HepG2 (cell line): Measurements from ENCODE around the gene FAM124A. TPM values are rescaled to one million over a fixed set of nuclear protein-coding genes. Genes with fewer than 3 reads are reported as not detected.
A peak's percentile ranks its signal among the peaks of the same experiment; 100 is the strongest.

Experiments used
- ATAC-seq: fragments of 200-7000 bp; cut with Tn5 transposase; 3 replicates; pipeline ENCODE4 v1.9.1; 2020; ENCODE audit warnings: mild to moderate bottlenecking, moderate library complexity
- BruUV-seq: library from RNA; stranded (reverse); fragments of 400-500 nt; replicated peaks from 2 replicates; lab custom pipeline; 2021; lab: Mats Ljungman, UMichigan
- CTCF ChIA-PET: fragments of 300-600 bp; formaldehyde crosslinking; extraction: SDS; loops from one replicate; lab custom pipeline; 2021; ENCODE audit warnings: low total read pairs, inconsistent platforms, low intra/inter-chr PET ratio; lab: Yijun Ruan, JAX
- POLR2A ChIA-PET: fragments of 350-600 bp; sonication (Branson Sonifier 250); formaldehyde crosslinking; loops from one replicate; lab custom pipeline; 2020; ENCODE audit warnings: antibody characterized with exemption, inconsistent platforms; lab: Yijun Ruan, JAX
- DNase-seq: peaks from one replicate; pipeline ENCODE4 v3.0.0-alpha.2; 2015; ENCODE audit warnings: low spot score
- FAIRE-seq: peaks from 3 replicates; lab custom pipeline; 2011; peaks lifted over from hg19 to GRCh38; lab: Jason Lieb, UNC
- H2AFZ ChIP-seq: one replicate; pipeline ENCODE4 v1.6.1; 2011; ENCODE audit warnings: low read length, inconsistent platforms
- H3K27ac ChIP-seq: fragments of 300-600 bp; 3 replicates; pipeline ENCODE4 v1.8.0; 2011; ENCODE audit warnings: mixed run types, mild to moderate bottlenecking, mixed read lengths, low read length, inconsistent platforms; ENCODE audit not compliant: insufficient read depth; ENCODE audit errors: extremely low read length
- H3K27me3 ChIP-seq, 2 experiments: fragments of 200-600 bp in 1 of 2; 2 replicates in 1 of 2; 3 replicates in 1 of 2; pipeline versions ENCODE4 v1.6.0 to v1.8.0; 2011; ENCODE audit warnings: low read length in 2 of 2, mild to moderate bottlenecking in 2 of 2, moderate library complexity in 2 of 2, inconsistent platforms in 1 of 2; ENCODE audit not compliant: insufficient read depth in 2 of 2, control insufficient read depth in 1 of 2
- H3K36me3 ChIP-seq, 2 experiments: fragments of 200-600 bp in 1 of 2; replicated peaks in 1 of 2; 2 replicates in 1 of 2; 3 replicates in 1 of 2; pipeline versions ENCODE4 v1.5.1 to v1.8.0; 2011; ENCODE audit warnings: low read length in 2 of 2, inconsistent platforms in 1 of 2; ENCODE audit not compliant: insufficient read depth in 2 of 2, control insufficient read depth in 1 of 2
- H3K4me1 ChIP-seq: 2 replicates; pipeline ENCODE4 v1.5.1; 2012; ENCODE audit warnings: low read length, inconsistent platforms; ENCODE audit not compliant: insufficient read depth
- H3K4me2 ChIP-seq: 2 replicates; pipeline ENCODE4 v1.6.0; 2011; ENCODE audit warnings: low read depth, low read length, inconsistent platforms
- H3K4me3 ChIP-seq, 3 experiments: fragments of 200-600 bp in 1 of 3; sonication (generic), shearing (Covaris generic) in 1 of 3; replicated peaks in 1 of 3; 2 replicates each; pipeline ENCODE4 v1.5.1; 2011 to 2016; ENCODE audit warnings: low read length in 3 of 3, inconsistent platforms in 2 of 3, low read depth in 2 of 3, mild to moderate bottlenecking in 2 of 3, control low read depth in 1 of 3, mixed read lengths in 1 of 3; ENCODE audit not compliant: insufficient read depth in 1 of 3
- H3K79me2 ChIP-seq: one replicate; pipeline ENCODE4 v1.6.1; 2011; ENCODE audit warnings: low read length, inconsistent platforms; ENCODE audit not compliant: insufficient read depth
- H3K9ac ChIP-seq: 2 replicates; pipeline ENCODE4 v1.6.0; 2011; ENCODE audit warnings: mild to moderate bottlenecking, low read depth, low read length, inconsistent platforms; ENCODE audit not compliant: insufficient read depth
- H3K9me3 ChIP-seq: 2 replicates; pipeline ENCODE4 v1.5.1; 2012; ENCODE audit warnings: mild to moderate bottlenecking, low read length
- H4K20me1 ChIP-seq: 2 replicates; pipeline ENCODE4 v1.6.0; 2011; ENCODE audit warnings: inconsistent platforms, mild to moderate bottlenecking, low read length, moderate library complexity; ENCODE audit not compliant: insufficient read depth
- ADNP ChIP-seq: sonication (generic); formaldehyde crosslinking; IDR thresholded peaks from 2 replicates; pipeline ENCODE4 v1.4.0; 2020; ENCODE audit warnings: missing genetic modification reagents
- ARHGAP35 ChIP-seq: sonication (generic); formaldehyde crosslinking; IDR thresholded peaks from 2 replicates; pipeline ENCODE4 v1.9.0; 2022; ENCODE audit warnings: mild to moderate bottlenecking, inconsistent platforms, moderate library complexity, missing genetic modification reagents, borderline replicate concordance
- ETV5 ChIP-seq: IDR thresholded peaks from 2 replicates; pipeline ENCODE4 v1.6.1; 2018; ENCODE audit warnings: missing biosample characterization, missing genetic modification reagents, inconsistent platforms, borderline replicate concordance
- FOXC1 ChIP-seq: sonication (generic); formaldehyde crosslinking; IDR thresholded peaks from 2 replicates; pipeline ENCODE4 v1.8.0; 2022; ENCODE audit warnings: mild to moderate bottlenecking, missing genetic modification reagents, borderline replicate concordance
- HNRNPL ChIP-seq: fragments of 200-400 bp; formaldehyde crosslinking; IDR thresholded peaks from 2 replicates; pipeline ENCODE4 v1.6.1; 2017; ENCODE audit warnings: mild to moderate bottlenecking, low read depth, low read length
- MTF1 ChIP-seq: sonication (generic); formaldehyde crosslinking; IDR thresholded peaks from 2 replicates; pipeline ENCODE4 v1.5.0; 2020; ENCODE audit warnings: missing genetic modification reagents
- TBP ChIP-seq: sonication (generic); formaldehyde crosslinking; IDR thresholded peaks from 2 replicates; pipeline ENCODE4 v1.5.0; 2020; ENCODE audit warnings: missing genetic modification reagents
- ZBTB8A ChIP-seq: sonication (generic); formaldehyde crosslinking; IDR thresholded peaks from 2 replicates; pipeline ENCODE4 v1.4.0; 2020; ENCODE audit warnings: mild to moderate bottlenecking, low read depth, missing genetic modification reagents, borderline replicate concordance
- ZNF160 ChIP-seq: sonication (generic); formaldehyde crosslinking; IDR thresholded peaks from 2 replicates; pipeline ENCODE4 v1.8.0; 2022; ENCODE audit warnings: mild to moderate bottlenecking, inconsistent platforms, missing genetic modification reagents
- ZNF773 ChIP-seq: sonication (generic); formaldehyde crosslinking; IDR thresholded peaks from 2 replicates; pipeline ENCODE4 v1.4.0; 2020; ENCODE audit warnings: missing genetic modification reagents, borderline replicate concordance
- ZNF792 ChIP-seq: IDR thresholded peaks from 2 replicates; pipeline ENCODE4 v1.6.1; 2016
- WGBS: methylation state at CpG from one replicate; pipeline ENCODE4 v1.1.6; 2017; ENCODE audit warnings: low lambda C conversion rate; 5-methylcytosine and 5-hydroxymethylcytosine counted together
- in situ Hi-C: cut with HindIII; loops from 2 replicates; pipeline ENCODE4 v1.10.0; 2017; ENCODE audit warnings: low pct_unique_long_range_greater_than_20kb; ENCODE audit not compliant: extremely low pct_ligation_motif_present
- intact Hi-C: fragments of 100-400 bp; cut with micrococcal nuclease; formaldehyde crosslinking; loops from one replicate; pipeline ENCODE4 v1.10.0; 2022; ENCODE audit not compliant: unreplicated experiment
- polyA plus RNA-seq, 8 experiments: library from polyadenylated mRNA; depleted of rRNA in 3 of 8; stranded (reverse) in 7 of 8; unstranded in 1 of 8; fragments of >200 nt; fragmentation: Illumina TruSeq in 4 of 8; extraction: Trizol in 4 of 8; gene quantifications; 2 replicates each; pipeline versions ENCODE4 v1.2.1 to v1.2.3, GENCODE V29; 2011 to 2016; ENCODE audit warnings: low read depth in 4 of 8, missing spikeins in 1 of 8, mixed read lengths in 1 of 8; ENCODE audit not compliant: insufficient read depth in 1 of 8
- total RNA-seq, 5 experiments: library from RNA; depleted of rRNA; stranded (reverse); fragments of >200 nt; fragmentation: Illumina TruSeq; extraction: Trizol; gene quantifications; 2 replicates each; pipeline ENCODE4 v1.2.3, GENCODE V29; 2016; ENCODE audit warnings: low read depth in 1 of 5
- TF ChIP-seq, protein P1 (sequence below): sonication (generic); formaldehyde crosslinking; IDR thresholded peaks from 2 replicates; pipeline ENCODE4 v1.4.0; 2020; ENCODE audit warnings: missing genetic modification reagents
- TF ChIP-seq, protein P2 (sequence below): sonication (generic); formaldehyde crosslinking; IDR thresholded peaks from 2 replicates; pipeline ENCODE4 v1.8.1; 2023; ENCODE audit warnings: mild to moderate bottlenecking, moderate library complexity, missing genetic modification reagents
- TF ChIP-seq, protein P3 (sequence below): sonication (generic); formaldehyde crosslinking; IDR thresholded peaks from 2 replicates; pipeline ENCODE4 v1.4.0; 2020; ENCODE audit warnings: missing genetic modification reagents

Gene FAM124A
- total and polyA plus RNA-seq, 2 of the 13 experiments (the other 11 are each of a cell fraction or from before 2014, with no cell fraction given) = not detected

DNA sequence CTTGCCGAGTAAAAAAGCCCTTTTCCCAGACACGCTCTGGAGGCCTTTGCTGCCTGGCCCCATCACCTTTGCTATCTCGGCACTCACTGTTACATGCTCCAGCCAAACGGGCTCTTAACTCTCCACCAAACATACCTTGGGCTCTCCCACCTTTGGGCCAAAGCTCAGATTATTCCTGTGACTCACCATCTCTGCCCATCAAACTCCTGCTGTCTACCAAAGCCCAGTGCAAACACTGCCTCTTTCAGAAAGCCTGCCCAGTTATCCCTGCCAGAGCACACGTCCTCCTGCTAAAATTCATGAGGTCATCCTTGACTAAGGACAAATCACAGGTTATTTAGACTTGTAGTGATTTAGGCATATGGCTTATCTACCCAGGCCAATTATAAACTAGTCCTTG lies 69.1 kb downstream of the FAM124A start (continued):
- TF ChIP-seq ADNP (CRISPR knock-in tag) = no peak
- TF ChIP-seq TBP (CRISPR knock-in tag) = no peak
- no peak for TF ChIP-seq MTF1 (CRISPR knock-in tag)
- TF ChIP-seq, all 625 proteins: peak for 13

DNA sequence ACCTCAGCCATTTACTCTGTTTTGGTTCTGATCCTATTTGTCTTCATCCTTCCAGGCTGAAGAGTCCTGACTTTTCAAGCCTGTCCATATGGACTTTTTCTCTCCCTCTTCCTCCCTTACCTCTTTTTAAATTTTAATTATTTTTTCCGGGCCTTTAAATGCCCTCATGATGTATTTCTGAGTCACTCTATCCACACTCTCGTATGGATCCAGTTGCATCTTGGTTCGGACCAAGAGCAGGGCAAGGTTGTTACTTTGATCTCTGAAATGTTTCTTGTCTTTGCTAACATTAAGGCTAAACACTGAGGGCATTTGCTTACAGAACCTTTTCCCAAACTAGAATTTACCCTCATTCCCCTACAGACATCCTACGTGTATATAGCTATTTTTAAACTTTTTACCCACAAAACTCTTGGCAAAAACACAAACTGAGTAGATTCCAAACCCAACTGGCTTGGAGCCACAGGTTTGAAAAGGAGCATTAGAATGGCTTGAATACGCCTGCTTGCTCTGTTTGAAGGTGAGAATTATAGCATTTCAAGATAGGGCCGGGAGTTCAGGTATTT lies 69.9 kb downstream of the FAM124A start:
- FAIRE-seq = no peak
- WGBS = 9% methylated on average over 6 of the region's 6 CpGs
- BruUV-seq = no TSS peak
- Histone ChIP-seq H4K20me1 (no peaks in the 10 kb centered on the region), H3K27me3 (peaks cover 0 to 23% of the 10 kb centered on the region in 2 experiments; a peak in 2 of 5 replicates), H3K27ac (no peak overlapping the region), H3K9ac (no peak overlapping the region), H3K4me2 (peak overlapping the region; percentile 32; the same call in 1 of the 2 replicates), H3K4me3 (no peak overlapping the region), H3K4me1 (peaks cover 30% of the 10 kb centered on the region), H3K79me2 (no peaks in the 10 kb centered on the region), H2AFZ (no peak overlapping the region), H3K36me3 (no peaks in the 10 kb centered on the region), H3K9me3 (no peaks in the 10 kb centered on the region)
- intact Hi-C loops (no loop called here), in situ Hi-C loops (no loop called here)
- ChIA-PET POLR2A (no interaction called here), CTCF (no interaction called here)
- no peak for ATAC-seq
- TF ChIP-seq HNRNPL = no peak
- no peak for TF ChIP-seq ARHGAP35 (CRISPR knock-in tag)
- TF ChIP-seq ZBTB8A (CRISPR knock-in tag) = no peak
- TF ChIP-seq, protein P1, sequence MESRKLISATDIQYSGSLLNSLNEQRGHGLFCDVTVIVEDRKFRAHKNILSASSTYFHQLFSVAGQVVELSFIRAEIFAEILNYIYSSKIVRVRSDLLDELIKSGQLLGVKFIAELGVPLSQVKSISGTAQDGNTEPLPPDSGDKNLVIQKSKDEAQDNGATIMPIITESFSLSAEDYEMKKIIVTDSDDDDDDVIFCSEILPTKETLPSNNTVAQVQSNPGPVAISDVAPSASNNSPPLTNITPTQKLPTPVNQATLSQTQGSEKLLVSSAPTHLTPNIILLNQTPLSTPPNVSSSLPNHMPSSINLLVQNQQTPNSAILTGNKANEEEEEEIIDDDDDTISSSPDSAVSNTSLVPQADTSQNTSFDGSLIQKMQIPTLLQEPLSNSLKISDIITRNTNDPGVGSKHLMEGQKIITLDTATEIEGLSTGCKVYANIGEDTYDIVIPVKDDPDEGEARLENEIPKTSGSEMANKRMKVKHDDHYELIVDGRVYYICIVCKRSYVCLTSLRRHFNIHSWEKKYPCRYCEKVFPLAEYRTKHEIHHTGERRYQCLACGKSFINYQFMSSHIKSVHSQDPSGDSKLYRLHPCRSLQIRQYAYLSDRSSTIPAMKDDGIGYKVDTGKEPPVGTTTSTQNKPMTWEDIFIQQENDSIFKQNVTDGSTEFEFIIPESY (CRISPR knock-in tag) = no peak
- TF ChIP-seq, protein P2, sequence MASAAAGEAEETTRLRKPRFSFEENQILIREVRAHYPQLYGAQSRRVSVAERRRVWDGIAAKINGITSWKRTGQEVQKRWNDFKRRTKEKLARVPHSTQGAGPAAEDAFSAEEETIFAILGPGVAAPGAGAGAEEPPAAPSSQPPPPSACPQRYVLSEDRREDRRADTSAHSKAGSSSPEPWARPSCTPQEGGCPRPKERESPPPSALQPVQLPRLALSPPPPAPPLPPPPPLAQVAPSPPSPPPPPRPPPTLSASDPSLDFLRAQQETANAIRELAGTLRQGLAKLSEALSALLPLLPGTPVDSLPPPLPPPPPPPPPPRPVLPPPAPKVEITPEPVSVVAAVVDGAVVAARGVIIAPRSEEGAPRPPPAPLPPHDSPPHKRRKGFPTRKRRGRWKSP = no peak
- no peak for TF ChIP-seq ADNP (CRISPR knock-in tag)
- no peak for TF ChIP-seq ZNF160 (CRISPR knock-in tag)
- no peak for TF ChIP-seq ZNF773
- no peak for TF ChIP-seq ETV5 (CRISPR knock-in tag)
- TF ChIP-seq FOXC1 (CRISPR knock-in tag) = no peak
- no peak for TF ChIP-seq ZNF792 (CRISPR knock-in tag)
- TF ChIP-seq, protein P3, sequence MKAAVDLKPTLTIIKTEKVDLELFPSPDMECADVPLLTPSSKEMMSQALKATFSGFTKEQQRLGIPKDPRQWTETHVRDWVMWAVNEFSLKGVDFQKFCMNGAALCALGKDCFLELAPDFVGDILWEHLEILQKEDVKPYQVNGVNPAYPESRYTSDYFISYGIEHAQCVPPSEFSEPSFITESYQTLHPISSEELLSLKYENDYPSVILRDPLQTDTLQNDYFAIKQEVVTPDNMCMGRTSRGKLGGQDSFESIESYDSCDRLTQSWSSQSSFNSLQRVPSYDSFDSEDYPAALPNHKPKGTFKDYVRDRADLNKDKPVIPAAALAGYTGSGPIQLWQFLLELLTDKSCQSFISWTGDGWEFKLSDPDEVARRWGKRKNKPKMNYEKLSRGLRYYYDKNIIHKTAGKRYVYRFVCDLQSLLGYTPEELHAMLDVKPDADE (CRISPR knock-in tag) = no peak
- no peak for DNase-seq
